ENCODE data around the gene PAQR9. TPM values are rescaled to one million over a fixed set of nuclear protein-coding genes. Genes with fewer than 3 reads are reported as not detected.
A peak's percentile ranks its signal among the peaks of the same experiment; 100 is the strongest.

PAQR9 gene
- total and polyA plus RNA-seq, 2 of the 13 experiments (the other 11 are each of a cell fraction or from before 2014, with no cell fraction given) = 3.7 to 10.3 TPM

DNA sequence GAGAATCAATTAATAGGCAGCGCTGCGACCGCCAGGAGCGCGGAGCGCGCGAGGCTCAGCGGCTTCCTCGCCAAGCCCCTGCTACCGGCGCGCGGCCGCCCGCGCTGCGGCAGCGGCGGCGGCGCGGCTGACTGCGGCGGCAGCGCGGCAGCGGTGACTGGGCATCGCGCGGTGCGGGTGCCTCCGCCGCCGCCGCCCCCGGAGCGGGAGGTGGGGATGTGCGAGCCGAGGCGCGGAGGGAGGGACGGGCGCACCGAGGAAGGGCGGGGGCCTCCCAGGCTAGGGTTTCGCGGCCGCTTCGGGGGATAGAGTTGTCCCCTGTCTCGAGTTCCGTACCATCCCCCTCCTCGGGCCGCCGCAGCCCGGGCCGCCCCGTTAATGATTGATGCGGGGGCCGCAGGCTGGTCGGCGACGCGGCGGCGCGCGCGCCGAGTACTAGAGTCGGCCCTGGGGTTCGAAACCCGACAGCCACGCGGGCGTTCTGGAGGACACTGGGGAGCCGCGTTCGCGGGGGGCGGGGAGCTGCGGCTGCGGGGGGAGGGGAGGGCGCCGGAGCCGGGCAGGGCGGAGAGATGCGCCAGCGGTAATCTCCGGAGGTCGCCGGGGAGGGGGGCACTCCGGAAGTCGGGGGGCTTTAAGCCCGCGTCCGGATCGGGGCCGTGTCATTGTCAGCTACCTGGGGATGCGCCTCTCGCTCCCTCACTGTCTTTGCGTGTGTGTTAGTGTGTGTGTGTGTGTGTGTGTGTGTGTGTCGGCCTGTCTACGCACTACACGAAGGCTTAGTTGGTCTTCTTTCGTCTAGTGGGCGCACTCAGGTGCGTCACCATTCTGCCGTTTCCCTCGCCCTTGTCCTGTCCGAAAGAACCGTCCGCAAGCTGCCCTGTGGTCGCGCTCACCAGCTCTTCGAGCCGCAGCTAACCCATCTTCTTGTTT is at the start of gene PAQR9 (continued):
- TF ChIP-seq HNF1A (IDR thresholded peaks at IDR 0.05; ENCODE audit: low read depth) (peak; percentile 72), HNF1A (CRISPR knock-in tag; IDR thresholded peaks at IDR 0.05; ENCODE audit: borderline replicate concordance) (peak; percentile 97), ZHX2 (IDR thresholded peaks at IDR 0.05; ENCODE audit: low read depth) (0 out of 2 replicates have a peak, but pooled peaks have one; percentile 3), ZHX2 (CRISPR knock-in tag; IDR thresholded peaks at IDR 0.05; ENCODE audit: borderline replicate concordance) (no peak), JDP2 (CRISPR knock-in tag; IDR thresholded peaks at IDR 0.05; ENCODE audit: borderline replicate concordance) (0 out of 2 replicates have a peak, but pooled peaks have one; percentile 20), TBX2 (CRISPR knock-in tag; IDR thresholded peaks at IDR 0.05; ENCODE audit: borderline replicate concordance) (peak; percentile 38; the same call in 1 of the 2 replicates), MLLT10 (CRISPR knock-in tag; IDR thresholded peaks at IDR 0.05) (no peak), TEAD3 (CRISPR knock-in tag; optimal IDR thresholded peaks at IDR 0.05; ENCODE audit: borderline replicate concordance) (peak; percentile 11), CTCF (CRISPR knock-in tag; IDR thresholded peaks at IDR 0.05) (0 out of 2 replicates have a peak, but pooled peaks have one; percentile 9), RBFOX2 (IDR thresholded peaks at IDR 0.05; ENCODE audit: low read depth, low read length) (peak; percentile 25; the same call in 1 of the 2 replicates)
- TF ChIP-seq, protein P1, sequence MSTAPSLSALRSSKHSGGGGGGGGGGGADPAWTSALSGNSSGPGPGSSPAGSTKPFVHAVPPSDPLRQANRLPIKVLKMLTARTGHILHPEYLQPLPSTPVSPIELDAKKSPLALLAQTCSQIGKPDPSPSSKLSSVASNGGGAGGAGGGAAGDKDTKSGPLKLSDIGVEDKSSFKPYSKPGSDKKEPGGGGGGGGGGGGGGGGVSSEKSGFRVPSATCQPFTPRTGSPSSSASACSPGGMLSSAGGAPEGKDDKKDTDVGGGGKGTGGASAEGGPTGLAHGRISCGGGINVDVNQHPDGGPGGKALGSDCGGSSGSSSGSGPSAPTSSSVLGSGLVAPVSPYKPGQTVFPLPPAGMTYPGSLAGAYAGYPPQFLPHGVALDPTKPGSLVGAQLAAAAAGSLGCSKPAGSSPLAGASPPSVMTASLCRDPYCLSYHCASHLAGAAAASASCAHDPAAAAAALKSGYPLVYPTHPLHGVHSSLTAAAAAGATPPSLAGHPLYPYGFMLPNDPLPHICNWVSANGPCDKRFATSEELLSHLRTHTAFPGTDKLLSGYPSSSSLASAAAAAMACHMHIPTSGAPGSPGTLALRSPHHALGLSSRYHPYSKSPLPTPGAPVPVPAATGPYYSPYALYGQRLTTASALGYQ (CRISPR knock-in tag; IDR thresholded peaks at IDR 0.05) = peak; percentile 61; the same call in 1 of the 2 replicates
